SIG-M5 (cell line): ENCODE data around the gene ALG1.
"Not testable (repeated sequence)": the region's sequence is repeated elsewhere in the genome, so short reads cannot be mapped to it uniquely, and the experiment has no call there.

ENCODE experiments used
- DNase-seq: peaks from one replicate; lab custom pipeline; 2025; lab: John Stamatoyannopoulos, UW

The ALG1 gene

DNA sequence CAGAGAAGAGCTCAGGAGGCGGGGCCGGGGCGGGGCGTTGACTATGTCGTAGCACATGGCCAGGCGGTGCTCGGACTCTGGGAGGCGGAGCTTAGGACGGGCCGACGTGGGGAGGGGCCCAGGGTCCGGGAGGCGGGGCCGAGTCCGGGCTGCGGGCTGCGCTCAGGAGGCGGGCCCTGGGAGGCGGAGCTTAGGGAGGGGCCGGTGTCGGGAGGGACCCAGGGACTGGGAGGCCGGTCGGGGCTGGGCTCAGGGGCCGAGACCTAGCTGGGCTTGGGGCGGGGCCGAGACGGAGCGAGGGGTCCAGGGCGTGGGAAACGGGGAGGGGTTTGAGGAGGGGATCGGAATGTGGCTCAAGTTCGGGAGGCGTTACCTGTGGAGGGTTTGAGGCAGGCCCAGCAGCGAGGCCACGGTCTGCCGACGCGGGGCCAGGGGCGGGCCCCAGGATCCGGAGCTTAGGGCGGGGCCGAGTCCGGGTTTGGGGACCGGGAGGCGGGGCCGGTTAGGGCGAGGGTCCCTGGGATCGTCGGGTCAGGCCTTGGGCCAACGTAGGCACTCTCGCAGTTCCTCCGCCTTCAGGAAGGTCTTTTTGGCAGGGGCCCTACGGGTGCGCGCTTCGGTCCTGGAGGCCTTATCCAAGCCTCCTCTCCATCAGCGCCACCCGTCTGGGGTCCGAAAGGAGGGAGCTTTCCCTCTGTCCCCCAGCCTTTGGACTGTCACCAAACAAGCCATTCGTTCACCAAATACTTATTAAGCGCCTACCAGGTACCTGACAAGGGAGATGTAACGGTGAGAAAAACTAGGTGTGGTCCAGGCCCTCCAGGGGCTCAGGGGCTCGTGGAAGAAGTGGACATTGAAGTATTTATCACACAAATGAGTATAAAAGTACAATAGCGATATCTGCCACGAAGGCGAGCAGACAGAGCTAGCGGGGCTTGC, 26.8 kb downstream of the ALG1 start:
- not testable (repeated sequence) for DNase-seq

DNA sequence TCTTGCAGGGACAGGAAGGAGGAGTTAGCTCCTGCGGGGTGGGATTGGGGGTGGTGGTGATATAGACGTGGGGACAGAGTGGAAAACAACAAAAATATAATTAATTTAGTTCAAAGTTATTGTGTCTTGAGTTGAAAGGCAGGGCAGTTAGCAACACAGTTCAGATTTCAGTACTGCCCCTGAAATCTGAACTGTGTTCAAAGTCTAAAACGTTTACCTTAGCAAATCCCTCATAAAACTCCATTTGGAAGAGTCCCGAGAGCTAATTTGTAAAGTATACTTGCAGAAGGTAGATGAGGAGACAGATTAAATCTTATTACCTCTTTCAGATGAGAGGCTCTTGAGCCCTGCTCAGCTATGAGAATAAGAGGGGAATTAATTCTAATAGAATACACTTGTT, 27.5 kb downstream of the ALG1 start:
- not testable (repeated sequence) for DNase-seq

DNA sequence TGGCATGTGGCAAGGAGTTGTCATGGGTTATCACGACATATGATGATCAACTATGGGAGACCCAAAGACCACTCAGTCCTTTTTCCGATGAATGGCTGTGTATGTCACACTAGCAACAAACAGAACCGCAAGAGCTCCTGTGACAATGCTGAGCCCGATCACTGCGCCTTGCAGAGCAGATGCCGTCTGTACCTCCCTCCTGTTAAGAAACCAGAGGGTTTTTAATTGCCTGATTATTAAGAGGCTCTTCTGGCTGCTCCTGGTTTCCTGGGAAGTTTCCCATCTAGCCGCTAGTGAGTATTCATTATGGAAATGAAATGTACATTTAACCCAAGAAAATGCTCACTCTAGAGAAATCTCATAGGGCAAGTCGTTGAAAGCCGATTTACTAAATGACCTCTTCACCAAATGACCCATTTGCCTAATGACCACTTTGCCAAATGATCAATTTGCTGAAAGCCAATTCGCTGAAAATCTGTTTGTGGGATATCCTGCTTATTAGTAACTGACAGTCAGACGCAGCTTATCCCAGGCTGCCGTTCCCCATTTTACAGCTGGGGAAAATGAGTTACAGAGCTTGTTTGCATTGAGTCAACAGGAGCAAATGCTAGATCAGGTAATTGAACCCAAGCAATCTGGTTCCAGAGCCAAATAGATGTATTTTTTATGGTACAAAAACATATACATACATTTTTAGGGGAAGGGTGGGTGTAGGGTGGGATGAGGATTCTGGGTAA, 31.8 kb downstream of the ALG1 start:
- DNase-seq, result not testable (repeated sequence)

DNA sequence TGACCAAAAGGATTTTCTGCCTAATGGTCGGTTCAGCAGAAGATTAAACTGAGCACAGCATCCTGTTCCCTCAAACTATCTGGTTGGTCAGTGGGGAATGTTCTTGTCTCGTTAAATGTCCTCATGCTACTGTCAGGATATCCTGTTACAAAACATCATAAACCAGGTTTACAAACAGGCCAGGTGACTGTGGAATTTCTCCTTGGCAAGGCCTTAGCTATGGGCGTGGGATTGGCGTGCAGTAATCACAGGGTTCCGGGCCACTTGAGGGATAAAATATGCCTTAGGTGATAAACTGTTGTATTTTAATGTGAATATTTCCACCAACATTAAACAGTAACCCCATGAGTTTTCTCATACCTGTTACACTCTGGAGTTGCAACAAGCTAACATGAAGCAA, 33.4 kb downstream of the ALG1 start:
- not testable (repeated sequence) for DNase-seq

DNA sequence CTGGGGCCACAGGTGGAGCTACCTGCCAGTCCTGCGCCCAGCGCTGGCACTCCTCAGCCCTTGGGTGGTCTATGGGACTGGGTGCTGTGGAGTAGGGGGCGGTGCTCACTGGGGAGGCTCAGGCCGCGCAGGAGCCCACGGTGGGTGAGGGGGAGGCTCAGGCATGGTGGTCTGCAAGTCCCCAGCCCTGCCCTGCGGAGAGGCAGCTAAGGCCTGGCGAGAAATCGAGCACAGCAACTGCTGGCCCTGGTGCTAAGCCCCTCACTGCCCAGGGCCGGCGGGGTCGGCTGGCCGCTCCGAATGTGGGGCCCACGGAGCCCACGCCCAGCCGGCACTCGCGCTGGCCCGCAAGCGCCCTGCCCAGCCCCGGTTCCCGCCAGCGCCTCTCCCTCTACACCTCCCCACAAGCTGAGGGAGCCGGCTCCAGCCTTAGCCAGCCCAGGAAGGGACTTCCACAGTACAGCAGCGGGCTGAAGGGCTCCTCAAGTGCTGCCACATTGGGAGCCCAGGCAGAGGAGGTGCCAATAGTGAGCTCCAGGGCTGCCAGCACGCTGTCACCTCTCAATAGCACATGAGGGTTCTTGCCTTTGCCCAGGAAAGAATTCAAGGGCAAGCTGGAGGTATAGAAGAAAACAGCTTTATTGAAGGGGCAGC, 37.0 kb downstream of the ALG1 start:
- DNase-seq, result no peak

DNA sequence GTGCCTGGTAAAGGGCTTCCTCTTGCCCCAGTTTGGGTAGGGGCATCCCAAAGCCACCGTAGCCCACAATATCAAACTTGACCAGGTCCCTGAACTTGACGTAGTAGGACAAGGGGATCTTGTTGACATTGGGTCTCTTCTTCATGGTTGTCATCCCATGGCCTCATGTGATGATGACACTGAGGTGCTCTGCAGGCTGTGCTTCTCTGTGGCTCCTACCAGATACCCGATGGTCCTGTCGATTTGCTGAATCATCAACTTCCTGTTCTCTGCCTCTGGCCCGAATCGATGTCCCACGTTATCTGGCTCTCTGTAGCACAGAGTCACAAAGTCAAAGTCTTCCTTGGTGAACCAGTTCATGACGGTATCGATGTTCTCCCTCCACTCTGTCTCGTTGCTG, 39.3 kb downstream of the ALG1 start:
- not testable (repeated sequence) for DNase-seq

DNA sequence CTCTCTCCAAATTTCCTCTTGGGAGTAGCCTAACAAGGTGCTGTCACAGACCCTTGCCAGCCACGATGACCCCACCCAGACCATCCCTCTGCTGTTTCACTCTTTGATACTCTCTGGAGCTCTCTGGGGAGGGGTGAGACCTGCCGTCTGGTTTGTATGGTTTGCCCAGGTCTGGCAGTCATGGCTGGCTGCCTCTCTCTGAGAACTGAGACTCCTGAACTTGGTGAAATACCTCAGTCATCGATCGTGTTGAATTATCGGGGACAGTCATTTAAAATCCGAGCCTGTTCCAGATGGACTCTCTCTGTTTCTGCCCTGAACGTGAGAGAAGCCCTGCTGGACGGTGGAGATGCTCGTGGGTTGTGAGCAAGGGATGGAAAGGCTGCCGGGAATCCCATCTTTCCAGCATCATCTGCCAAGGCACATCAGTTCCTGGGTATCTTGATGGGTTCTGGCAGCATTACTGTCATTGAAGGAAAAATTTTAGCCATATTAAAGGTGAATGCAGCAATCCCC, 45.2 kb downstream of the ALG1 start:
- not testable (repeated sequence) for DNase-seq

DNA sequence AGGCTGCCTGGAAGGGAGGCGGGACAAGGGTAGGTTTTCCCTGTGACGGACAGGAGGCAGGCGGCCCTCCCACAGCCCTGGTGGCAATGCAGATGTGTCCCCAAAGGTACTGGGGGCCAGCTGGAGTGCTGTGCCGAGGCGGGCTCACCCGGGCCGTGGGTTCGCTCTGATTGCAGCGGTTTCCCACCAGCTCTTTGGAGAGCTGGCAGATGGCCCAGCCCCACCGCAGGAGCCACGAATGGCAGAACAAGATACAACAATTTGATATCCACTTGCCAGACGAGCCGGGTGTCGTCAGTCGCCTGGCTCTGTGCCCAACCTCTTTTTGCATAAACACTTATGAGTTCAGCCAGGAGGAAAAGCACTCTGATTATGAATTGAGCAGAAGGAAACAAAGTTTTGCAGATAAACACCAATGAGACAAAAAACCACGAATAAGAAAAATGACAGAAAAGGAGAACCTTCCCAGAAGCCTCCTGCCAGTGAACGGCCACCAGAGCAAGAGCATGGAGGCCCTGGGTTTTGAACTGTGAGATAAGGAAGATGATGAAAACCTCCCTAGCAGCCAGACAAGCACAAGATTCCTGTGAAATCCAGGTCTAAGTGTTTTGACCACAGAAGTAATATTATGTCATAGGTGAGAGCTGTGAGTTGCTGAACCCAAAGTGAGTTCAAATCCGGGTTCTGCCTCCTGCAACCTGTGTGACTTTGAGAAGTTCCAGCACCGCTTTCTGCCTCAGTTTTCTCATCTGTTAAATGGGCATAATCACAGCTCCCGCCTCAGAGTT, 45.9 kb downstream of the ALG1 start:
- DNase-seq, result not testable (repeated sequence)

DNA sequence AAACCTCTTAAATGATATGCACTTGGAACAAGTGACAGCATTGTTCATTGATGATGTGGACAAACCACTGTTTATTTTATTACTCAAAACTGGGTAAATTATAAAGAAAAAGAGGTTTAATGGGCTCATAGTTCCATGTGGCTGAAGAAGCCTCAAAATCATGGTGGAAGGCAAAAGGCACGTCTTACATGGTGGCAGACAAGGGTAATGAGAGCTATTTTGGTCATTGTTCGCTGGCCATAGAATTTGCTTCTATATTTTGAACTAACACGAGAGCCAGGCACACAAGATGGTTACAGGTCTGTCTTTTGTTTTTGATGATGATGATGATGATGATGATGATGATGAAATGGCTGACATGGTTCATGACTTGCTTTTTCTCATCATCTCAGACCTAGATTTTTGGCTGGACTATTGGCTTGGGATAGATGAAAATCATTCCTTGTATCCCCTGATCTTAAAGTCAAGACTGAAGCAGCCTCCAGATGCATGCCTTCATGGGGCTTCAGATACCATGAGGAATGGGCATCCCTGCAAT, 59.9 kb downstream of the ALG1 start:
- not testable (repeated sequence) for DNase-seq

DNA sequence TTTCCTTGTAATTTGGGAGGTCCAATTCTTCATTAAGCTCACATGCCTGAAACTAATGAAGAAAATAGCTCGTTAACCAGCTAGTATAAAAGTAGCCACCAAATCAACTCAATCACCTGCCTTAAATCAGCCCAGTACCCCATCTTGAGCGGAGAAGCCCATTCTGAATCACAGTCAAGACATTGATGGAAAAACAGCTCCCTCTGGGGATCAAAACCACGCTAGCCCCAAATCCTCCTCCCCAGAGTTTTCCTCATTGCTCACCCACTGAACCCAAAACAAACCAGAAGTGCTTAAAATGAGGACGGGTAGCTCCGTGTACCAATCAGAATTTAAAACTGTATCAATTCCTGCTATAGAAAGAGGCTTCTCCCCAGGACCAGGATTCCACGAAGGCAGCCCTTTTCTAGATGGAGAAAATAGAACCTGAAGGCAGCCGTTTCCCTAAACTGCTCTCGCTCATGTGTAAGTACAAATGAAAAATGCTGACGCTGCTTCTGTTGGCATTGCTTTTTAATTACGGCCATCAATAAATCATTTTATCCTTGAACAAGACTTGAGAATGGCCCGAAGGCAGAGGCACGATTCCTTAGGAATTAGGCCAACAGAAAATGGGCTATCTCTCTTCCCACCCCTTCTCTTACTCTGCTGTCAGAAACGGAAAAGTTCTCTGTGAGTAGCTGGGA, 61.4 kb downstream of the ALG1 start:
- DNase-seq, result not testable (repeated sequence)

DNA sequence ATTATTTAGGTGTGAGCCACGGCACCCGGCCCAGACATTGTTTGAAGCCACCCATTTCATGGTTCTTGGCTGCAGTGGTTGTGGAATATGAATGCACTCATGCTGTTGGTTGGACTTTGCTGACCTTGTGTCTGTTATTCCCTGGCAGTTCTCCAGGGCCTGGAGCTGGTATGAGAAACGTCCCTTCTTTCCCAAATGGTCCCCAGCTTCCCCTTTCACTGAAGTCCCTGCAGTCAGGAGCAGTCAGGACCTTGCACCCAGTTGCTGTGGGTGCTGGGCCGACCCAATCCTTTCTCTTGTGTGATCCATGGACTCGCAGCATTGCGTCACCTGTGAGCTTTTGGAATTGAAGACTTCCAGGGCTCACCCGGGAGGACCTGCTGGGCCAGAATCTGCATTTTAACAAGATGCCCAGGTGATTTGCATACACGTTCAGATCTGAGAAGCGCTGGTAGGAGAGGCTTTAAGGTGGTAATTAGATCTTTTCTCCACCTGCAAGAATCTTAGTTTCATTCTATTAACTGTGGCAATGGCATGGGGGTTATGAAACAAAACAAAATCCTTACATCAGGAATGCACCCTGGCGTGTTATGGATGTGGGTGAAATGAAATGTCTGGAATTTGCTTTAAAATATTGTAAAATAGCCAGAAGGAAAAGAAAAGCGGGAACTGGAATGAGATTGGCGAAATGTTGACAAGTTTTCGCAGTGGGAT, 63.3 kb downstream of the ALG1 start:
- DNase-seq, result not testable (repeated sequence)
